K562 (cell line): ENCODE results near the gene TASP1. TPM values are rescaled to one million over a fixed set of nuclear protein-coding genes. Genes with fewer than 3 reads are reported as not detected.

Source experiments
- ATAC-seq: fragments of 200-7000 bp; cut with Tn5 transposase; 3 replicates; pipeline ENCODE4 v1.9.1; 2020; ENCODE audit warnings: moderate library complexity
- BruUV-seq: library from RNA; stranded (reverse); fragments of 400-500 nt; replicated peaks from 2 replicates; lab custom pipeline; 2021; lab: Mats Ljungman, UMichigan
- CTCF ChIA-PET: fragments of 300-600 bp; formaldehyde crosslinking; extraction: SDS; loops from one replicate; lab custom pipeline; 2021; ENCODE audit warnings: low intra/inter-chr PET ratio; lab: Yijun Ruan, JAX
- POLR2A ChIA-PET: fragments of 300-600, 350-650 bp; sonication (Branson Sonifier 250); formaldehyde crosslinking; extraction: SDS; loops from one replicate; lab custom pipeline; 2021; ENCODE audit warnings: antibody characterized with exemption, inconsistent platforms; lab: Yijun Ruan, JAX
- DNase-seq, 4 experiments: peaks; one replicate each; pipeline versions ENCODE4 v3.0.0 to v3.0.0-alpha.2; 2011 to 2018; ENCODE audit warnings: low spot score in 3 of 4, mixed read lengths in 3 of 4; ENCODE audit errors: extremely low read depth in 1 of 4
- FAIRE-seq: peaks from 2 replicates; lab custom pipeline; 2011; peaks lifted over from hg19 to GRCh38; lab: Jason Lieb, UNC
- H2AFZ ChIP-seq: 2 replicates; pipeline ENCODE4 v1.6.0; 2011; ENCODE audit warnings: low read depth, low read length, control low read depth, inconsistent platforms
- H3K27ac ChIP-seq: fragments of 200-600 bp; 3 replicates; pipeline ENCODE4 v1.8.0; 2011; ENCODE audit warnings: low read depth, mild to moderate bottlenecking, control low read depth, inconsistent platforms, low read length, moderate library complexity, mixed read lengths; ENCODE audit errors: extremely low read depth
- H3K27me3 ChIP-seq, 2 experiments: fragments of 300-600 bp in 1 of 2; 2 replicates in 1 of 2; 3 replicates in 1 of 2; pipeline versions ENCODE4 v1.6.0 to v1.8.0; 2011; ENCODE audit warnings: inconsistent platforms in 2 of 2, low read length in 2 of 2, mild to moderate bottlenecking in 1 of 2, mixed read lengths in 1 of 2, moderate library complexity in 1 of 2; ENCODE audit not compliant: control insufficient read depth in 2 of 2, insufficient read depth in 2 of 2
- H3K36me3 ChIP-seq: fragments of 300-600 bp; 3 replicates; pipeline ENCODE4 v1.8.0; 2011; ENCODE audit warnings: mild to moderate bottlenecking, low read length, inconsistent platforms; ENCODE audit not compliant: control insufficient read depth, insufficient read depth
- H3K4me1 ChIP-seq, 2 experiments: fragments of 200-600 bp in 1 of 2; replicated peaks in 1 of 2; 2 replicates in 1 of 2; 3 replicates in 1 of 2; pipeline versions ENCODE4 v1.5.1 to v1.8.0; 2011; ENCODE audit warnings: inconsistent platforms in 2 of 2, low read length in 2 of 2, mild to moderate bottlenecking in 1 of 2, mixed read lengths in 1 of 2, moderate library complexity in 1 of 2; ENCODE audit not compliant: control insufficient read depth in 2 of 2, insufficient read depth in 2 of 2
- H3K4me2 ChIP-seq: 2 replicates; pipeline ENCODE4 v1.6.1; 2011; ENCODE audit warnings: low read length, control low read depth, inconsistent platforms, mixed read lengths; ENCODE audit not compliant: insufficient read depth
- H3K4me3 ChIP-seq: fragments of 200-600 bp; sonication (generic), shearing (Covaris generic); 2 replicates; pipeline ENCODE4 v1.5.1; 2016; ENCODE audit warnings: control low read depth, inconsistent platforms
- H3K79me2 ChIP-seq: fragments of 200-600 bp; 3 replicates; pipeline ENCODE4 v1.8.0; 2011; ENCODE audit warnings: low read length, inconsistent platforms; ENCODE audit not compliant: control insufficient read depth, insufficient read depth
- H3K9ac ChIP-seq, 2 experiments: 2 replicates each; pipeline versions ENCODE4 v1.6.0 to v1.6.1; 2011; ENCODE audit warnings: low read depth in 2 of 2, low read length in 2 of 2, control low read depth in 1 of 2, inconsistent platforms in 1 of 2, mild to moderate bottlenecking in 1 of 2, mixed read lengths in 1 of 2; ENCODE audit not compliant: insufficient read depth in 1 of 2
- H3K9me1 ChIP-seq: one replicate; pipeline ENCODE4 v1.6.0; 2011; ENCODE audit warnings: inconsistent platforms, mild to moderate bottlenecking, low read length, moderate library complexity; ENCODE audit not compliant: control insufficient read depth, insufficient read depth
- H3K9me3 ChIP-seq: replicated peaks from 2 replicates; pipeline ENCODE4 v1.5.1; 2011; ENCODE audit warnings: low read depth, low read length, inconsistent platforms; ENCODE audit not compliant: control insufficient read depth, insufficient read depth
- H4K20me1 ChIP-seq: replicated peaks from 2 replicates; pipeline ENCODE4 v1.6.1; 2011; ENCODE audit warnings: low read length, inconsistent platforms, mixed read lengths; ENCODE audit not compliant: control insufficient read depth, insufficient read depth
- KDM1A ChIP-seq, 2 experiments: fragments of 450-650 bp; IDR thresholded peaks; 2 replicates each; pipeline ENCODE4 v1.6.1; 2016; ENCODE audit warnings: mild to moderate bottlenecking in 2 of 2
- MEF2D ChIP-seq: conservative IDR thresholded peaks from 2 replicates; pipeline ENCODE4 v1.6.1; 2016; ENCODE audit warnings: low read depth, missing genetic modification characterization, missing compliant biosample characterization
- NFIC ChIP-seq: fragments of 450-650 bp; IDR thresholded peaks from 2 replicates; pipeline ENCODE4 v1.6.1; 2017; ENCODE audit warnings: mild to moderate bottlenecking, inconsistent platforms
- RNF2 ChIP-seq: sonication (generic); IDR thresholded peaks from 2 replicates; pipeline ENCODE4 v1.6.1; 2016
- ZNF57 ChIP-seq: fragments of 450-650 bp; formaldehyde crosslinking; IDR thresholded peaks from 2 replicates; pipeline ENCODE4 v1.4.0; 2020; ENCODE audit warnings: mild to moderate bottlenecking, moderate library complexity
- WGBS: fragments of 100-300 bp; shearing (Covaris generic); methylation state at CpG from one replicate; pipeline ENCODE4 v1.1.6; 2016; ENCODE audit warnings: low coverage, mixed read lengths; ENCODE audit not compliant: insufficient coverage; ENCODE audit errors: missing lambda C conversion rate; 5-methylcytosine and 5-hydroxymethylcytosine counted together
- in situ Hi-C: fragments of 300-500 bp; cut with MboI; formaldehyde crosslinking; loops from 4 replicates; pipeline ENCODE4 v1.15.0; 2018; ENCODE audit warnings: inconsistent platforms, mixed read lengths
- intact Hi-C: fragments of 100-400 bp; cut with micrococcal nuclease; formaldehyde crosslinking; loops from 2 replicates; pipeline ENCODE4 v1.14.2; 2022
- polyA plus RNA-seq, 8 experiments: library from polyadenylated mRNA; depleted of rRNA in 4 of 8; stranded (reverse) in 5 of 8; unstranded in 3 of 8; fragments of >200 nt; fragmentation: Nextera tagmentation in 2 of 8; fragmentation: Illumina TruSeq in 1 of 8; extraction: Ambion mirVana in 2 of 8; extraction: Trizol in 1 of 8; gene quantifications; 2 replicates each; pipeline versions ENCODE4 v1.2.1 to v1.2.3, GENCODE V29; 2011 to 2014; ENCODE audit warnings: inconsistent platforms in 1 of 8, missing spikeins in 1 of 8
- total RNA-seq, 7 experiments: library from RNA; depleted of rRNA in 6 of 7; stranded (reverse); fragments of >200 nt in 6 of 7; fragmentation: Illumina TruSeq in 2 of 7; extraction: Trizol in 2 of 7; gene quantifications; 2 replicates each; pipeline versions ENCODE4 v1.2.1 to v1.2.3, GENCODE V29; 2011 to 2021; ENCODE audit warnings: low replicate concordance in 1 of 7
- TF ChIP-seq, protein P1 (sequence below): IDR thresholded peaks from 2 replicates; pipeline ENCODE4 v1.6.1; 2011; ENCODE audit warnings: borderline replicate concordance, low read depth, mild to moderate bottlenecking, moderate library complexity, low read length; ENCODE audit not compliant: insufficient read depth, poor library complexity, severe bottlenecking

The TASP1 gene
- total and polyA plus RNA-seq, 9 of the 15 experiments (the other 6 are each of a cell fraction or from before 2014, with no cell fraction given) = 3.7 to 10.6 (median 6.4) TPM

DNA sequence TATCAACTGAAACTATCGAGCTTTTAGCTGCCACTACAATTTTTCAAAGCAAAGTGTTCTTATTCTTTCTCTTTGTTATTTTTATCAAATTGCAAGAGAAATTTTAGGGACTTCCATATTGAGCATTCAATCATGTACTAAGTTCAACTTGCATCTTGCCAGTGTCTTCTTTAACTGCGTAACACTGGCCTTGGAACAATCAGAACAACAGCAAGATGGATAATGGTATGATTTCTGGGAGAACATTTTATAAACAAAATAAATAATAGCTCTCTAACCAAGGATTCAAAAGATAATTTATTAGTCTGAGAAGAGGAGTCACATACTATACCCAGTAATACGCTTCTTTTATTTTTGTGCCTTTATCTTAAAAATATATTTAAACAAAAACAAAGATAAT is 249.6 kb downstream of the TASP1 start:
- CTCF ChIA-PET = no interaction called here
- H3K27me3 ChIP-seq = no peaks in the 10 kb centered on the region
- H2AFZ ChIP-seq = no peak overlapping the region
- no peaks in the 10 kb centered on the region for H3K79me2 ChIP-seq
- POLR2A ChIA-PET = no interaction called here
- H3K4me1 ChIP-seq = no peaks in the 10 kb centered on the region
- no peak overlapping the region for H3K4me2 ChIP-seq
- DNase-seq (no peak), ATAC-seq (no peak), FAIRE-seq (no peak)
- no peaks in the 10 kb centered on the region for H4K20me1 ChIP-seq
- 78% methylated on average over 3 of the region's 3 CpGs for WGBS
- intact Hi-C loops = no loop called here
- H3K27ac ChIP-seq = no peak overlapping the region
- H3K36me3 ChIP-seq = no peaks in the 10 kb centered on the region
- H3K9ac ChIP-seq = no peak overlapping the region
- no peaks in the 10 kb centered on the region for H3K9me3 ChIP-seq
- H3K9me1 ChIP-seq = no peaks in the 10 kb centered on the region
- H3K4me3 ChIP-seq = no peak overlapping the region
- in situ Hi-C loops = no loop called here
- no TSS peak for BruUV-seq
- no peak for TF ChIP-seq RNF2
- TF ChIP-seq MEF2D (tag) = no peak
- TF ChIP-seq NFIC = no peak
- no peak for TF ChIP-seq KDM1A (IDR thresholded peaks at IDR 0.05)
- TF ChIP-seq, protein P1, sequence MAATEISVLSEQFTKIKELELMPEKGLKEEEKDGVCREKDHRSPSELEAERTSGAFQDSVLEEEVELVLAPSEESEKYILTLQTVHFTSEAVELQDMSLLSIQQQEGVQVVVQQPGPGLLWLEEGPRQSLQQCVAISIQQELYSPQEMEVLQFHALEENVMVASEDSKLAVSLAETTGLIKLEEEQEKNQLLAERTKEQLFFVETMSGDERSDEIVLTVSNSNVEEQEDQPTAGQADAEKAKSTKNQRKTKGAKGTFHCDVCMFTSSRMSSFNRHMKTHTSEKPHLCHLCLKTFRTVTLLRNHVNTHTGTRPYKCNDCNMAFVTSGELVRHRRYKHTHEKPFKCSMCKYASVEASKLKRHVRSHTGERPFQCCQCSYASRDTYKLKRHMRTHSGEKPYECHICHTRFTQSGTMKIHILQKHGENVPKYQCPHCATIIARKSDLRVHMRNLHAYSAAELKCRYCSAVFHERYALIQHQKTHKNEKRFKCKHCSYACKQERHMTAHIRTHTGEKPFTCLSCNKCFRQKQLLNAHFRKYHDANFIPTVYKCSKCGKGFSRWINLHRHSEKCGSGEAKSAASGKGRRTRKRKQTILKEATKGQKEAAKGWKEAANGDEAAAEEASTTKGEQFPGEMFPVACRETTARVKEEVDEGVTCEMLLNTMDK = no peak
- TF ChIP-seq ZNF57 (CRISPR knock-in tag) = no peak
